Stomach (tissue), 4 donors: ENCODE measurements around the gene TAS2R41.

Experiments used
- CTCF ChIP-seq, 7 experiments: fragments of 450-650 bp in 4 of 7; fragments of 200-600 bp in 3 of 7; sonication (generic) in 3 of 7; IDR thresholded peaks; one replicate each; pipeline ENCODE4 v1.5.1; 2016 to 2019; ENCODE audit warnings: antibody characterized with exemption in 7 of 7, control low read depth in 2 of 7, mild to moderate bottlenecking in 1 of 7
- EP300 ChIP-seq: sonication (generic); formaldehyde crosslinking; IDR thresholded peaks from one replicate; pipeline ENCODE4 v1.6.1; 2017; ENCODE audit warnings: antibody characterized with exemption
- POLR2A ChIP-seq, 4 donors: fragments of 450-650 bp; IDR thresholded peaks; one replicate each; pipeline ENCODE4 v1.6.1; 2016; ENCODE audit warnings: antibody characterized with exemption in 4 of 4, control low read depth in 2 of 4, mild to moderate bottlenecking in 1 of 4, moderate library complexity in 1 of 4

GRCh38 chr7:143460271-143460979 lies 17.2 kb upstream of the TAS2R41 start:
- no peak for TF ChIP-seq EP300
- no peak for TF ChIP-seq CTCF (IDR thresholded peaks at IDR 0.05)
- no peak for TF ChIP-seq POLR2A (IDR thresholded peaks at IDR 0.05)
